Left cardiac atrium (tissue), 4 donors: Measurements from ENCODE around the gene HSPA2. TPM values are rescaled to one million over a fixed set of nuclear protein-coding genes. Genes with fewer than 3 reads are reported as not detected.

Source experiments
- ATAC-seq, 2 donors: fragments of 200-7000 bp; cut with Tn5 transposase; one replicate each; pipeline ENCODE4 v1.9.1; 2020; ENCODE audit warnings: mild to moderate bottlenecking in 2 of 2, moderate library complexity in 2 of 2
- DNase-seq: peaks from one replicate; pipeline ENCODE4 v3.0.0-alpha.2; 2020
- intact Hi-C, 2 donors: fragments of 100-400 bp; cut with DNase I; formaldehyde crosslinking; loops; one replicate each; pipeline versions ENCODE4 v1.14.1 to v1.15.1; 2022 to 2023
- long read RNA-seq: library from polyadenylated mRNA; unstranded; transcript quantifications from one replicate; pipeline ENCODE4 v2.0.0, GENCODE V29; 2021
- total RNA-seq, 2 donors: library from RNA; stranded (reverse); fragmentation: NEBNext Ultra II Directional; extraction: Animal tissue kit (Norgen Biotek cat#: 25700); gene quantifications; one replicate each; pipeline ENCODE4 v1.2.1, GENCODE V29; 2021
- donor health status: DM: no; HTN: yes; CAD: no.
- donor health status: DM: no; HTN: yes; CAD: no; lungs with severe emphysema.
- donor health status: DM: yes; HTN: yes; CAD: no.
- donor health status: Dilated cardiomyopathy.

Gene HSPA2
- 10 to 100 TPM; 29.8 to 54.2 TPM for total RNA-seq
- long read RNA-seq, transcript HSPA2-201 (1 exons, 2,767 nt), result major isoform, 268 of 268 reads
- long read RNA-seq, partial matches to known transcripts, result 0 of 268 reads
- long read RNA-seq, other reads (novel, unspliced or antisense), result 0 of 268 reads

GRCh38 chr14:64540208-64541202, at the start of gene HSPA2:
Gene HSPA2, plus strand, starts transcription at chr14:64540741. Its CDS starts 109 bp downstream, at chr14:64540850.
- DNase-seq, result peak; percentile 99
- intact Hi-C loops, result loop anchor here in 1 of 2 donors (5.0 kb wide), 1 partner anchor 97 kb away; no protein-coding TSS in a partner anchor
- ATAC-seq, result peak; percentile 96 to 98

GRCh38 chr14:64491637-64492036, 48.9 kb upstream of the HSPA2 start:
- ATAC-seq (no peak), DNase-seq (no peak)
- intact Hi-C loops, result no loop called here

- DNase-seq (no peak), ATAC-seq (no peak)
- intact Hi-C loops, result no loop called here
These were observed 47.1 kb upstream of the HSPA2 start for GRCh38 chr14:64493455-64493854.

- ATAC-seq (no peak), DNase-seq (no peak)
- intact Hi-C loops, result no loop called here
These were observed 45.3 kb upstream of the HSPA2 start for GRCh38 chr14:64495252-64495651.

GRCh38 chr14:64496764-64497163, 43.8 kb upstream of the HSPA2 start:
- DNase-seq (no peak), ATAC-seq (no peak)
- intact Hi-C loops, result no loop called here

GRCh38 chr14:64500088-64500487, 40.5 kb upstream of the HSPA2 start:
- DNase-seq, result no peak
- intact Hi-C loops, result no loop called here
- ATAC-seq, result no peak

- DNase-seq (peak; percentile 73), ATAC-seq (peak in 1 of 2 donors; percentile 7)
- intact Hi-C loops, result no loop called here
These were observed 39.0 kb upstream of the HSPA2 start for GRCh38 chr14:64501411-64502171.

- intact Hi-C loops, result no loop called here
- DNase-seq (no peak), ATAC-seq (no peak)
These were observed 38.1 kb upstream of the HSPA2 start for GRCh38 chr14:64502456-64502855.

GRCh38 chr14:64502887-64503433, 37.6 kb upstream of the HSPA2 start:
- DNase-seq, result peak; percentile 29
- ATAC-seq, result peak in 1 of 2 donors; percentile 3
- intact Hi-C loops, result no loop called here

GRCh38 chr14:64503434-64504309, 36.9 kb upstream of the HSPA2 start, which contains the start of gene ZBTB25:
Gene ZBTB25, minus strand, starts transcription at chr14:64503838. Its CDS starts 13,305 bp downstream, at chr14:64490533.
- peak; percentile 75 to 85 for ATAC-seq
- DNase-seq, result peak; percentile 93
- intact Hi-C loops, result no loop called here

- peak; percentile 90 for DNase-seq
- peak; percentile 70 to 75 for ATAC-seq
- intact Hi-C loops, result no loop called here
These were observed 36.1 kb upstream of the HSPA2 start, which contains the start of gene ZBTB1 for GRCh38 chr14:64504310-64504896. Gene ZBTB1, plus strand, starts transcription at chr14:64504770. Its CDS starts 16,735 bp downstream, at chr14:64521505.

GRCh38 chr14:64504897-64505794, 35.4 kb upstream of the HSPA2 start:
- ATAC-seq (peak; percentile 58 to 67), DNase-seq (peak; percentile 93)
- intact Hi-C loops, result no loop called here

- ATAC-seq (no peak), DNase-seq (no peak)
- intact Hi-C loops, result no loop called here
These were observed 33.8 kb upstream of the HSPA2 start for GRCh38 chr14:64506721-64507120.

- DNase-seq, result no peak
- ATAC-seq, result no peak
- intact Hi-C loops, result no loop called here
These were observed 33.0 kb upstream of the HSPA2 start for GRCh38 chr14:64507376-64508156.

GRCh38 chr14:64508215-64508776, 32.2 kb upstream of the HSPA2 start:
- intact Hi-C loops, result no loop called here
- DNase-seq, result no peak
- ATAC-seq, result no peak

- no peak for DNase-seq
- intact Hi-C loops, result no loop called here
- no peak for ATAC-seq
These were observed 31.5 kb upstream of the HSPA2 start for GRCh38 chr14:64509036-64509435.
